ENCODE data around the gene IBA57. TPM values are rescaled to one million over a fixed set of nuclear protein-coding genes. Genes with fewer than 3 reads are reported as not detected.

IBA57 gene
- total RNA-seq, 3 donors from 2014 or later, result 11.5 to 12.9 (median 11.8) TPM

DNA sequence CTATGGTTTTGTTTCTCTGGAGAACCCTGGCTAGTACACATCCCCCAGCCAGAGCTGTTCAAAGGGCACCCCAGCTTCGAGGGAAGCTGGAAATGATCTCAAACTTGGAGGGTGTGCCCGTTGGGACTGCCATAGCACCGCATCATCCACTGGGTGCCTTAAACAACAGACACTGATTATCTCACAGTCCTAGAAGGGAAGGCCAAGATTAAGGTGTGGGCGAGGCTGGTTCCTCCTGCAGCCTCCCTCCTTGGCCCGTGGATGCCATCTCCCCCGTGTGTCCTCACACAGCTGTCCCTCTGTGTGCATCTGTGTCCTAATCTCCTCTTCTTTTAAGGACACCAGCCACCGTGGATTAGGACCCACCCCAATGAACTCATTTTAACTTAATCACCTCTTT is 4.2 kb upstream of the IBA57 start:
- intact Hi-C loops (cut with DNase I, micrococcal nuclease), result no loop called here
- no peaks in the 10 kb centered on the region for H3K9me3 ChIP-seq
- no peaks in the 10 kb centered on the region for H3K36me3 ChIP-seq (ENCODE audit: low read depth)
- DNase-seq, result no peak
- no peak overlapping the region for H3K4me3 ChIP-seq
- no peak for TF ChIP-seq CTCF (IDR thresholded peaks at IDR 0.05)
- H3K4me1 ChIP-seq (ENCODE audit: low read depth), result peaks cover 10% of the 10 kb centered on the region
- no peak for ATAC-seq

DNA sequence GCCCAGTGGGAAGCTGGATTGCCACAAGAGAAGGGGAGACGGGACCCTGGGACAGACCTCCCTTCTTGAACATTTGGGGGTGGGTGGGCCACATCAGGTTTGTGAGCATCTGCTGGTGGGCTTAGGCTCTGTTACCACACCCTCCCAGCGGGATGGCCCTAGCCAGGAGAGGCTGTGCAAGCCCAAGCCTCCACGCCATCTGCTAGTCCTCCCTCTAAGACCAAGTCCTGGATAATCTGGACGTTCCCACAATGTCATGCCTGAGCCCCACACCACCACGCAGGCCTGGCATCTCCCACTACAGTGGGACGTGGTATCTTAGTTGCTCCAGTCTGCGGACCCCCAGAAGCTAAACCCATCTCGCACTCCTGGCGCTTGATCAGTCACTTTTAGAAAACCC is 3.7 kb upstream of the IBA57 start:
- no peak for TF ChIP-seq CTCF (IDR thresholded peaks at IDR 0.05)
- Histone ChIP-seq H3K36me3 (ENCODE audit: low read depth) (no peaks in the 10 kb centered on the region), H3K9me3 (no peaks in the 10 kb centered on the region), H3K4me3 (no peak overlapping the region), H3K4me1 (ENCODE audit: low read depth) (peaks cover 15% of the 10 kb centered on the region)
- intact Hi-C loops (cut with DNase I, micrococcal nuclease), result no loop called here
- no peak for ATAC-seq
- no peak for DNase-seq

DNA sequence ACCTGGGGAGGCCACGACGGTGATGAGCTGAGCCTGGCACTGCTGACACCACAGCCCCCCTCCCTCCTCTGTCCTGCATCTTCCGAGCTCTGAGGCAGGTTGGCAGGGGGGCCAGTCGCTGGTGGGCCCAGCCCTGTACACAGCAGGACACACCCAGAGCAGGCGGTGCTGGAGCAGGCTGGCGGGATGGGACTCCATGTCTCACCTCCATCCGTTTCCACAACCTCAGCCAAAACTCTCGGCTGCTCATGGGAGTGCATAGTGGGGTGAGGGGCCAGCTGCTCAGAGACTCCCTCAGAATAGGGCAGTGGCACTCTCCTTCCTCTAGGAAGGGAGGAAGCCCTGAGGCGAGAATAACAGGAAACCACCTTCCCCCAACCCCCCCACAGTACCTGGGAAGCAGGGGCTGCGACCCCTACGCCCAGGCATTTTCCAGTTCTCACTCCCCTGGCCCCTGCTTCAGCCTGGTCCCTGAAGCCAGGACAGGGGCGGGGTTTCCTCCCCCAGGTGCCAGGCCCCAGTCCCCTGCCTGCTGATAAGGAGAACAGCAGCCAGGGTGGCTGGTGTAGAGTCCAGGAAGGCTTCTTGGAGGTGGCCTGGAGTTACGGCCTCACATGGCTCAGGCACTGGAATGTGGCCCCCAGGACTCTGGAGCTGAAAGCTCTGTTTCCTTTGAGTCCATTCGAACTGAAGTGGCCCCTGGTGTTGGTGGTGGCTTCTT is 3.2 kb upstream of the IBA57 start:
- no peak for TF ChIP-seq CTCF (IDR thresholded peaks at IDR 0.05)
- H3K4me3 ChIP-seq, result no peak overlapping the region
- ATAC-seq, result no peak
- H3K36me3 ChIP-seq (ENCODE audit: low read depth), result no peaks in the 10 kb centered on the region
- intact Hi-C loops (cut with DNase I, micrococcal nuclease), result no loop called here
- no peaks in the 10 kb centered on the region for H3K9me3 ChIP-seq
- peaks cover 18% of the 10 kb centered on the region for H3K4me1 ChIP-seq (ENCODE audit: low read depth)
- DNase-seq, result peak in 1 of 3 donors; percentile 57

- DNase-seq (peak; percentile 49 to 64 (median 61)), ATAC-seq (no peak)
- no peak for TF ChIP-seq CTCF (IDR thresholded peaks at IDR 0.05)
- Histone ChIP-seq H3K4me3 (no peak overlapping the region), H3K36me3 (ENCODE audit: low read depth) (no peaks in the 10 kb centered on the region), H3K4me1 (ENCODE audit: low read depth) (peaks cover 18% of the 10 kb centered on the region), H3K9me3 (no peaks in the 10 kb centered on the region)
- intact Hi-C loops (cut with DNase I, micrococcal nuclease), result no loop called here
These were observed 2.4 kb upstream of the IBA57 start for GRCh38 chr1:228163007-228163753.

DNA sequence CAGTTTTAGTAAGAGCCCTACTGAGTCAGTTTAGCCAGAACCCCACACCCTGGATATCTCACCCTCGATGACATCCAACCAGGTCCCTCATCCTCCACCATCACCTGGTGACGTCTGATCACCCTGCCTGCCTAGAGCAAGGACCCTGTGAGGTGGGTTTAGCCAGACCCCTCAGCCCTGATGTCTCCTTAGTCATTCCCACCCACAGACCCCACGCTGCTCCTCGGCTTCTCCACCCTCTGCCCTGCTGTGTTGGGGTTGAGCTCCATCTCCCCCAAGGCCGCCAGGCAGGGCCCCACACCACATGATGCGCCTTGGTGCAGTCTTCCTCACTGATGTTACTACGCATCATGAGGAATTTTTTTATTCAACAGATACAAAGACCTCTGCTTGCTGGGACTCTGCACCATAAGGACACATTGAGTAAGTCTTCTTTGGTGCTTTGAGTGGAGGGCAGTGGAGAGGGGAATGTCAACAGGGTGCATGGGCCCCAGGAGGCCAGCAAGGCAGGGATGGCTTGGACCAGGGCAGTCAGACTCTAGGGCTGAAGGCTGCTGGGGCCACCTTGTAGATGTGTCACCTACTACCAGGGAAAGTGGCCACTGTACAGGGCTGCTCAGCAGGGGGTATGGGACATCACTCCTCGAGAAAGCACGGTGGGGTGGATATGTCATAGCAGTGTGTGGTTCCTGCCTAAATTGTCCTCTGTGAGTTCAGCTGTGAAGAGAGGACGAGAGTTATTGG is 1.7 kb upstream of the IBA57 start:
- intact Hi-C loops (cut with DNase I, micrococcal nuclease), result no loop called here
- Histone ChIP-seq H3K4me1 (ENCODE audit: low read depth) (peaks cover 18% of the 10 kb centered on the region), H3K36me3 (ENCODE audit: low read depth) (no peaks in the 10 kb centered on the region), H3K4me3 (no peak overlapping the region), H3K9me3 (no peaks in the 10 kb centered on the region)
- DNase-seq (peak in 2 of 3 donors; percentile 33 to 50), ATAC-seq (no peak)
- no peak for TF ChIP-seq CTCF (IDR thresholded peaks at IDR 0.05)

Data from mucosa of descending colon (tissue), 3 donors.